Fibroblast of villous mesenchyme (primary cell): ENCODE data around the gene PRKAG3. TPM values are rescaled to one million over a fixed set of nuclear protein-coding genes. Genes with fewer than 3 reads are reported as not detected.

Experiments used
- DNase-seq: peaks from one replicate; pipeline ENCODE4 v3.0.0-alpha.2; 2010; ENCODE audit warnings: low read depth
- H3K4me3 ChIP-seq: 2 replicates; pipeline ENCODE4 v1.5.1; 2011; ENCODE audit warnings: low read depth, mild to moderate bottlenecking, low read length
- total RNA-seq: library from RNA; depleted of rRNA; stranded (reverse); fragments of >200 nt; gene quantifications from 2 replicates; pipeline ENCODE4 v1.2.3, GENCODE V29; 2012
- TF ChIP-seq, protein P1 (sequence below): IDR thresholded peaks from 2 replicates; pipeline ENCODE4 v1.5.1; 2012; ENCODE audit warnings: low read depth, mild to moderate bottlenecking, low read length; ENCODE audit not compliant: insufficient read depth

The PRKAG3 gene
- total RNA-seq, 1 donor: not detected

DNA sequence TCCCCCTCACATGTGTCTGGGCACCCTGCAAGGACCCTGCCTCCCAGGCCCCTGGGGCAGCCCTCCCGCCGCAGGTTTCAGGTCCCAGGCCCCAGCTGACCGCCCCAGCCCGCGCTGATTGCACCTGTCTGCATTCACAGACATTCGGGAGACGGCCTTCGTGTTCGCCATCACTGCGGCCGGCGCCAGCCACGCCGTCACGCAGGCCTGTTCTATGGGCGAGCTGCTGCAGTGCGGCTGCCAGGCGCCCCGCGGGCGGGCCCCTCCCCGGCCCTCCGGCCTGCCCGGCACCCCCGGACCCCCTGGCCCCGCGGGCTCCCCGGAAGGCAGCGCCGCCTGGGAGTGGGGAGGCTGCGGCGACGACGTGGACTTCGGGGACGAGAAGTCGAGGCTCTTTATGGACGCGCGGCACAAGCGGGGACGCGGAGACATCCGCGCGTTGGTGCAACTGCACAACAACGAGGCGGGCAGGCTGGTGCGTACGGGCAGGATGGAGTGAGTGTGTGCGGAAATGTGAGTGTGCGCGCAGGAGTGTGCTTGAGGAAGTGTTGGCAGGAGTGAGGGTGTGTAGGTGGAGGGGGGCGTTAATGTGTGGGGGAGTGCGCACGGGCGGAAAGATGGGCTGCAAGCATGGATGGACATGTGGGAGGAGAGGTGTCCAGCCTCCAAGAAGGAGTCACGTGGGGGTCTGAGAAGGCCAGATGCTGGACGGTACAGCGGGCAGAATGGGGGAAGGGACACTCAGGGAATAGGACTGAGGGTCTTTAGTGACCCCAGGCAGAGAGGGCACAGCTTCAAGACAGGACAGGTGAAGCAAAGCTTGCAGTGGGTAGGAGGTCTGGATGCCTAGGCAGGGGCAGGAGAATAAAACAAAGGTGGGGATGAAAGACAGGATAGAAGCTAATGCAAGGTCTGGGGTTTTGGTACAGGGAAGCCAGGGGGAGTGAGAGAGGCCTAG lies 40.0 kb upstream of the PRKAG3 start:
- no peak for DNase-seq
- TF ChIP-seq, protein P1, sequence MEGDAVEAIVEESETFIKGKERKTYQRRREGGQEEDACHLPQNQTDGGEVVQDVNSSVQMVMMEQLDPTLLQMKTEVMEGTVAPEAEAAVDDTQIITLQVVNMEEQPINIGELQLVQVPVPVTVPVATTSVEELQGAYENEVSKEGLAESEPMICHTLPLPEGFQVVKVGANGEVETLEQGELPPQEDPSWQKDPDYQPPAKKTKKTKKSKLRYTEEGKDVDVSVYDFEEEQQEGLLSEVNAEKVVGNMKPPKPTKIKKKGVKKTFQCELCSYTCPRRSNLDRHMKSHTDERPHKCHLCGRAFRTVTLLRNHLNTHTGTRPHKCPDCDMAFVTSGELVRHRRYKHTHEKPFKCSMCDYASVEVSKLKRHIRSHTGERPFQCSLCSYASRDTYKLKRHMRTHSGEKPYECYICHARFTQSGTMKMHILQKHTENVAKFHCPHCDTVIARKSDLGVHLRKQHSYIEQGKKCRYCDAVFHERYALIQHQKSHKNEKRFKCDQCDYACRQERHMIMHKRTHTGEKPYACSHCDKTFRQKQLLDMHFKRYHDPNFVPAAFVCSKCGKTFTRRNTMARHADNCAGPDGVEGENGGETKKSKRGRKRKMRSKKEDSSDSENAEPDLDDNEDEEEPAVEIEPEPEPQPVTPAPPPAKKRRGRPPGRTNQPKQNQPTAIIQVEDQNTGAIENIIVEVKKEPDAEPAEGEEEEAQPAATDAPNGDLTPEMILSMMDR: no peak
- H3K4me3 ChIP-seq: no peak overlapping the region

DNA sequence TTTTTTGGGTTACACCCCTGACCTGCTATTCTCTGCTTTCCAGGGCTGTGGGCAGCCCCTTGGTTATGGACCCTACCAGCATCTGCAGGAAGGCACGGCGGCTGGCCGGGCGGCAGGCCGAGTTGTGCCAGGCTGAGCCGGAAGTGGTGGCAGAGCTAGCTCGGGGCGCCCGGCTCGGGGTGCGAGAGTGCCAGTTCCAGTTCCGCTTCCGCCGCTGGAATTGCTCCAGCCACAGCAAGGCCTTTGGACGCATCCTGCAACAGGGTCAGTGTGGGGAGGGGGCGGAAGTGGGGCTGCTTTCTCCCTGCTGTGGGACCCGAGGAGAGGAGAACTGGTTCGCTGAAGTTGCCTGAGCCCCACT lies 39.4 kb upstream of the PRKAG3 start:
- no peak for DNase-seq
- no peak overlapping the region for H3K4me3 ChIP-seq
- TF ChIP-seq, protein P1: no peak

DNA sequence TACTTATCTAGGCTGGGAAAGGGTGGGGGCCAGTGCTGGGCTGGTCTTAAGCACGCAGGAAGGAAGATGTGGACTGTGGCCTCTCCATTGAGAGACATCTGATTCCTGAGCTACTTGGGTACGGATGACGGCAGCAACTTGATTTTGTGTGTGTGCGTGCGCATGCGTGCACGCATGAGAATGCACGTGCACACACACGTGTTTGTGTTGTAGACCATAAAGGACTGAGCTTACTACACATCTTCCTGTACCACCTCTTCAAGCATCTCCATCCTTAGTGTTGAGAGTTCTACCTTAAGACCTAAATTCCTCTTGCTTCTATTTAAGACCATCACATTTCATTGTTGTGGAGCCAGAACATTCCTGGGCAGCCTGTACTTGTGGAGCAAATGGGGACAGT lies 37.5 kb upstream of the PRKAG3 start:
- TF ChIP-seq, protein P1: no peak
- H3K4me3 ChIP-seq: no peak overlapping the region
- no peak for DNase-seq

DNA sequence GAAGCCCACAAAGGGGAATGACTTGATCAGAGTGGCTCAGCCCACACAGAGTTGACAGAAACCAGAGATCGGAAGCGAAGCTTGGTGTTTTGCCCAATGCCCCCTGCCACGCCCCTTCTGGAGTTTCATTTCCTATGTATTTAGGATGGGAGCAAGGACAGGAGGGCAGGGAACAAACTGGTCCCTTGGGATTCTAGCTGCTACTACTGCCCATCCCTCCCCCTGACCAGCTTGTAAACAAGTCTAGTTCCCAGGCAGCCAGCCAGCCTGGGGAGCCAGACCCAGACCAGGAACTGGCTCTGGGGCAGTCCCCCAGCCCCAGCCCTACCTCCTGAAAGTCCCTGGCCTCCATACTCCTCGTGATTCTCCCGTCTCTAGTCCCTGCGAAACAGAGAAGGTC lies 36.3 kb upstream of the PRKAG3 start:
- H3K4me3 ChIP-seq: no peak overlapping the region
- TF ChIP-seq, protein P1: no peak
- DNase-seq: peak; percentile 21

DNA sequence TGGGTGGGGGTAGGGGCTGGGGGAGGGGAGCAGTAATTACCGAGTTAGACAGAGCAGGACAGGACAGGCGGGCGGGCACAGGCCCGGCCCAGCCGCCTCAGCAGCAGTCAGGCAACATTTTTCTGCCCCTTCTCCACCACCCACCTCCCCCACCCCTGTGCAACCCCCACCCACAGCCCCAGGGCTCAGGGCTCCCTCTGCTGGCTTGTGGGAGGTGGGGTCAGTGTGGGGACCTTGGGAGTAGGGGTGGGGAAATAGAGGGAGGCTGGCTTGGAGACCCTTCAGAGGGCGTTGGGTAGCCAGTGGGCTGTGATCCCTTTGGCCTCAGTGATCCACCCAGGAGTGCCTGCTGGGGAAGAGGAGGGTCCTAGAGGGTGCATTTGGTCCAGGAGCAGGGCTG lies 34.4 kb upstream of the PRKAG3 start:
- DNase-seq: no peak
- no peak overlapping the region for H3K4me3 ChIP-seq
- TF ChIP-seq, protein P1: no peak

DNA sequence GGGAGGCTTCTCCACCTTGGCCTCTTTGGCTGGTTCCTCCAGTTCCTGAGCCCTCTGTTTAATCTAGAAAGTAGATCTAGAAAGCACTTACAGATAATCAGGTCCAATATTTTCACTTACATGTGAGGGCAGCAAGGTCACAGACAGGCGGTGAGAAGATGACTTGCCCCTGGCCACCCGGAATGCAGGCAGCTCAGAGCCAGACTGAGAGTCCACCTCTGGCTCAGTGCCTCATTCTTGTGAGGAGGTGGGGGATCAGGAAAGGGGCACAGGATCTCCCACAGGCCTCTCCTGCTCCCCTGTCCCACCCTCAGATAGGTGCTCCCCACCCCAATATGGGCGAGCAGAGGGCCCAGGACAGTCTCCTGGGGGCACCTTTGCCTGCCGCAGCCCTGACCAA lies 33.8 kb upstream of the PRKAG3 start:
- H3K4me3 ChIP-seq: no peak overlapping the region
- TF ChIP-seq, protein P1: no peak
- DNase-seq: no peak
